Neuronal stem cell (in vitro differentiated cells): ENCODE measurements around the gene FAM234B.
A peak's percentile ranks its signal among the peaks of the same experiment; 100 is the strongest.

Experiments used
- DNase-seq: peaks from one replicate; pipeline ENCODE4 v3.0.0-alpha.2; 2013; ENCODE audit warnings: low spot score
- H2AFZ ChIP-seq: one replicate; pipeline ENCODE4 v1.6.1; 2013; ENCODE audit warnings: mild to moderate bottlenecking, low read length, inconsistent platforms
- H2AK5ac ChIP-seq: 2 replicates; pipeline ENCODE4 v1.6.1; 2013; ENCODE audit warnings: low read depth, mild to moderate bottlenecking, inconsistent platforms, low read length, moderate library complexity, mixed read lengths
- H2BK120ac ChIP-seq: 2 replicates; pipeline ENCODE4 v1.6.1; 2013; ENCODE audit warnings: low read depth, mild to moderate bottlenecking, inconsistent platforms, low read length, moderate library complexity, mixed read lengths
- H2BK12ac ChIP-seq: one replicate; pipeline ENCODE4 v1.6.1; 2013; ENCODE audit warnings: low read length, inconsistent platforms
- H2BK15ac ChIP-seq: 2 replicates; pipeline ENCODE4 v1.6.1; 2013; ENCODE audit warnings: mild to moderate bottlenecking, low read length, inconsistent platforms, mixed read lengths
- H2BK5ac ChIP-seq: one replicate; pipeline ENCODE4 v1.6.1; 2013; ENCODE audit warnings: inconsistent platforms, mild to moderate bottlenecking, low read length, moderate library complexity
- H3K14ac ChIP-seq: one replicate; pipeline ENCODE4 v1.6.1; 2013; ENCODE audit warnings: low read length, inconsistent platforms
- H3K18ac ChIP-seq: 2 replicates; pipeline ENCODE4 v1.6.1; 2013; ENCODE audit warnings: low read length, inconsistent platforms
- H3K23ac ChIP-seq: 2 replicates; pipeline ENCODE4 v1.6.1; 2013; ENCODE audit warnings: low read depth, mild to moderate bottlenecking, mixed read lengths, low read length, inconsistent platforms; ENCODE audit not compliant: poor library complexity
- H3K27ac ChIP-seq: replicated peaks from 3 replicates; pipeline ENCODE4 v1.5.1; 2013; ENCODE audit warnings: low read length, inconsistent platforms
- H3K27me3 ChIP-seq, 3 experiments: 2 replicates each; pipeline ENCODE4 v1.6.1; 2013; ENCODE audit warnings: low read length in 3 of 3, mild to moderate bottlenecking in 2 of 3, inconsistent platforms in 1 of 3, low read depth in 1 of 3, mixed read lengths in 1 of 3, moderate library complexity in 1 of 3; ENCODE audit not compliant: control insufficient read depth in 3 of 3, insufficient read depth in 3 of 3
- H3K36me3 ChIP-seq, 2 donors: replicated peaks in 1 of 2; 2 replicates each; pipeline ENCODE4 v1.6.1; 2013; ENCODE audit warnings: low read length in 2 of 2; ENCODE audit not compliant: control insufficient read depth in 2 of 2, insufficient read depth in 2 of 2
- H3K4ac ChIP-seq: 2 replicates; pipeline ENCODE4 v1.6.1; 2013; ENCODE audit warnings: inconsistent platforms, mild to moderate bottlenecking, low read length, moderate library complexity
- H3K4me1 ChIP-seq, 2 donors: 1 replicate in 1 of 2; 2 replicates in 1 of 2; pipeline ENCODE4 v1.6.1; 2013; ENCODE audit warnings: low read length in 2 of 2, low read depth in 1 of 2; ENCODE audit not compliant: control insufficient read depth in 2 of 2, insufficient read depth in 1 of 2
- H3K4me2 ChIP-seq: one replicate; pipeline ENCODE4 v1.6.1; 2013; ENCODE audit warnings: mild to moderate bottlenecking, low read length, inconsistent platforms; ENCODE audit not compliant: insufficient read depth, poor library complexity, severe bottlenecking
- H3K4me3 ChIP-seq, 2 donors: 2 replicates each; pipeline ENCODE4 v1.5.1; 2013; ENCODE audit warnings: low read length in 2 of 2, mild to moderate bottlenecking in 2 of 2, inconsistent platforms in 1 of 2, moderate library complexity in 1 of 2
- H3K79me1 ChIP-seq: one replicate; pipeline ENCODE4 v1.6.1; 2013; ENCODE audit warnings: low read depth, mild to moderate bottlenecking, inconsistent platforms, low read length, moderate library complexity
- H3K9ac ChIP-seq: one replicate; pipeline ENCODE4 v1.6.1; 2013; ENCODE audit warnings: mild to moderate bottlenecking, low read depth, low read length, inconsistent platforms; ENCODE audit not compliant: poor library complexity
- H3K9me3 ChIP-seq, 2 donors: replicated peaks in 1 of 2; 2 replicates each; pipeline versions ENCODE3 to v1.6.1; 2013; ENCODE audit warnings: low read length in 2 of 2, mild to moderate bottlenecking in 2 of 2, inconsistent platforms in 1 of 2, low read depth in 1 of 2, mixed read lengths in 1 of 2, moderate library complexity in 1 of 2; ENCODE audit not compliant: control insufficient read depth in 2 of 2, insufficient read depth in 1 of 2
- H4K8ac ChIP-seq: one replicate; pipeline ENCODE4 v1.6.1; 2013; ENCODE audit warnings: low read depth, mild to moderate bottlenecking, inconsistent platforms, low read length, moderate library complexity
- H4K91ac ChIP-seq: one replicate; pipeline ENCODE4 v1.6.1; 2013; ENCODE audit warnings: low read length, low read depth, mild to moderate bottlenecking, inconsistent platforms; ENCODE audit not compliant: poor library complexity
- WGBS, 2 donors: extraction: QIAGEN DNeasy Blood & Tissue Kit; methylation state at CpG; one replicate each; pipeline ENCODE4 v1.1.7; 2013; ENCODE audit warnings: missing lambda C conversion rate in 2 of 2, mixed read lengths in 1 of 2; ENCODE audit not compliant: insufficient read length in 2 of 2, insufficient replicate concordance in 1 of 2; ENCODE audit errors: extremely low coverage in 2 of 2; 5-methylcytosine and 5-hydroxymethylcytosine counted together

FAM234B gene

DNA sequence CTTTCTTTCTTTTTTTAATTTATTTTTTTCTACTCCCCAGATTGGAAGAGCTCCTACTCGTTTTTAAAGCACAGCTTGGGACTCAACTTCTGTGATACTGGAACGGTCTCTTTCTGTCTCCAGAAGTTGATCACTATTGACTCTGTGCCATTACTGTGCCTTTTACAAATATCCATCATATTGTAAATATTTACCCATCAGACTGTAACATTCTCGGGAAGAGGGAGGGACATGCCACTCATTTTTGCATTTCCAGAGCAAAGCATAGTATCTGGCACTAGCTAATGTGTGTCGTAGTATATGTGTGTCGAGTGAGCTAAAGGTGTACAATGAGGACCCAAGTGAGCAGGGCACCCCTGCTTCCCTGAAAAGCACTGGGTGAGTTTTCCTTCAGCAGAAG, 83.3 kb downstream of the FAM234B start:
- Histone ChIP-seq H3K79me1 (no peaks in the 10 kb centered on the region), H3K4me2 (no peak overlapping the region), H3K14ac (no peak overlapping the region), H3K9ac (no peak overlapping the region), H3K18ac (no peak overlapping the region), H2AFZ (no peak overlapping the region), H4K91ac (no peak overlapping the region), H3K4me3 (no peak overlapping the region), H2BK5ac (no peak overlapping the region), H3K23ac (no peak overlapping the region), H2BK120ac (no peak overlapping the region), H3K4ac (no peak overlapping the region), H3K9me3 (no peaks in the 10 kb centered on the region), H3K4me1 (peaks cover 21 to 30% of the 10 kb centered on the region in 2 donors), H3K27ac (no peak overlapping the region), H2BK15ac (no peak overlapping the region), H2AK5ac (no peak overlapping the region), H4K8ac (no peak overlapping the region), H3K36me3 (no peaks in the 10 kb centered on the region), H3K27me3 (no peaks in the 10 kb centered on the region), H2BK12ac (no peak overlapping the region)
- DNase-seq, result no peak
- no CpG with 5 or more reads among the region's 5 CpGs for whole genome bisulfite sequencing, 2 donors

DNA sequence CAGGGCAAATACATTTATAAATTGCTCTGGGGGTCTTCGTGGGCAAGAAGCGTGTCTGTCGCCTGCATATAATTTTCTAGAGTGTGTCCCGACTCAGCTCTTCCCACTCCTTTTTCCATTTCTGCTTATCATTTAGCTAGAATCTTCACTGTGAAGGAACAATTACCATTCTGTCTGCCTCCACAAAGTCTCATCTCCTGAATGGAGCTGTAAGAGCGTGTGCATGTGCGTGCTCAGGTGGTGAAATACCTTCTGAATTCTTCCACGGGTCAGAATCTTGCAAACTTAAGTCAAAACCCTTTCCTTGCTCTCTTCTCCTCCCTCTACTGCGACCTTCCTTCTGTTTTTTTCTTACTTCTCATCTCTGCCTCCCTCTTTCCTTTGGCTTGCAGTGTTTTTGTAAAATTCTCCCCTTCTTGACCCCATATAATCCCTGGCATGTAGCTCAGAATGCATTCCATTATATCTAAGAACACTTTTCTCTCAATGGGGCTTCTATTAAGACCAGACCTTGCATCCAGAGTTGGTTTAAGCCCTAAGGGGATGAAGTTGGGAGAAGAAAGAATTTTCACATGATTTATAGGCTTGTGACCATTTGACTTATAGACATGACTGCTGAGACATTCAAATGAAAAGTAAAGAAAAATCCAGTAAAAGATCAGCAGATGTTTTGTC, 84.2 kb downstream of the FAM234B start:
- Histone ChIP-seq H4K8ac (no peak overlapping the region), H3K36me3 (no peaks in the 10 kb centered on the region), H2BK120ac (no peak overlapping the region), H3K9ac (no peak overlapping the region), H3K4me1 (peaks cover 21 to 30% of the 10 kb centered on the region in 2 donors), H2BK5ac (no peak overlapping the region), H3K4me2 (no peak overlapping the region), H4K91ac (no peak overlapping the region), H2BK15ac (no peak overlapping the region), H3K79me1 (no peaks in the 10 kb centered on the region), H3K18ac (no peak overlapping the region), H2AK5ac (no peak overlapping the region), H3K9me3 (no peaks in the 10 kb centered on the region), H3K4me3 (no peak overlapping the region), H2BK12ac (no peak overlapping the region), H3K27ac (no peak overlapping the region), H2AFZ (no peak overlapping the region), H3K23ac (no peak overlapping the region), H3K4ac (no peak overlapping the region), H3K27me3 (no peaks in the 10 kb centered on the region), H3K14ac (no peak overlapping the region)
- no peak for DNase-seq
- no CpG with 5 or more reads among the region's 8 CpGs for whole genome bisulfite sequencing, 2 donors

- H3K18ac ChIP-seq, result no peak overlapping the region
- H3K23ac ChIP-seq, result no peak overlapping the region
- H2BK120ac ChIP-seq, result no peak overlapping the region
- no peak for DNase-seq
- H3K4ac ChIP-seq, result no peak overlapping the region
- H3K36me3 ChIP-seq, result no peaks in the 10 kb centered on the region
- no peak overlapping the region for H4K8ac ChIP-seq
- H3K4me3 ChIP-seq, result no peak overlapping the region
- H2BK15ac ChIP-seq, result no peak overlapping the region
- H3K4me1 ChIP-seq, result peaks cover 17 to 18% of the 10 kb centered on the region in 2 donors
- no peak overlapping the region for H3K14ac ChIP-seq
- no peaks in the 10 kb centered on the region for H3K27me3 ChIP-seq
- no peak overlapping the region for H2BK5ac ChIP-seq
- H3K4me2 ChIP-seq, result no peak overlapping the region
- no peak overlapping the region for H4K91ac ChIP-seq
- WGBS, 2 donors, result no CpG with 5 or more reads among the region's 3 CpGs
- no peak overlapping the region for H3K9ac ChIP-seq
- H3K27ac ChIP-seq, result no peak overlapping the region
- H2BK12ac ChIP-seq, result no peak overlapping the region
- peak overlapping the region; percentile 20 for H2AFZ ChIP-seq
- no peaks in the 10 kb centered on the region for H3K79me1 ChIP-seq
- H3K9me3 ChIP-seq, result no peaks in the 10 kb centered on the region
- no peak overlapping the region for H2AK5ac ChIP-seq
These were observed 86.8 kb downstream of the FAM234B start for GRCh38 chr12:13130981-13131380.
